ENCODE measurements around the gene RCVRN.
"Not testable (repeated sequence)": the region's sequence is repeated elsewhere in the genome, so short reads cannot be mapped to it uniquely, and the experiment has no call there.

RCVRN gene

DNA sequence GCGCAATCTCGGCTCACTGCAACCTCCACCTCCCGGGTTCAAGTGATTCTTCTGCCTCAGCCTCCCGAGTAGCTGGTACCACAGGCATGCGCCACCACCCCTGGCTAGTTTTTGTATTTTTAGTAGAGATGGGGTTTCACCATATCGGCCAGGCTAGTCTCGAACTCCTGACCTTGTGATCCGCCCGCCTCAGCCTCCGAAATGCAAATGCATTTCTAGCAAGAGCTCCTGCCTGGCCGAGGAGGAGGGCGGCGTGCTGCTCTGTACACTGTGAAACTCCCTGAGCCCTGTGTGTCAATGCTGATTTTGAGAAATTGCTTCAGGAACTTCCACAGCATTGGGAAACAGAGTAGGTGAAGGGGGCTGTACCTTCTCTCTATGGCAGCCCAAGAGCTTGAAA is 16.1 kb upstream of the RCVRN start:
- DNase-seq = not testable (repeated sequence)

- DNase-seq = no peak
Measured at GRCh38 chr17:9918804-9919352, 13.8 kb upstream of the RCVRN start.

GRCh38 chr17:9918352-9918751 is 13.3 kb upstream of the RCVRN start:
- no peak for DNase-seq

GRCh38 chr17:9917801-9918200 is 12.7 kb upstream of the RCVRN start:
- no peak for DNase-seq

- DNase-seq = no peak
Measured at GRCh38 chr17:9917131-9917530, 12.1 kb upstream of the RCVRN start.

DNA sequence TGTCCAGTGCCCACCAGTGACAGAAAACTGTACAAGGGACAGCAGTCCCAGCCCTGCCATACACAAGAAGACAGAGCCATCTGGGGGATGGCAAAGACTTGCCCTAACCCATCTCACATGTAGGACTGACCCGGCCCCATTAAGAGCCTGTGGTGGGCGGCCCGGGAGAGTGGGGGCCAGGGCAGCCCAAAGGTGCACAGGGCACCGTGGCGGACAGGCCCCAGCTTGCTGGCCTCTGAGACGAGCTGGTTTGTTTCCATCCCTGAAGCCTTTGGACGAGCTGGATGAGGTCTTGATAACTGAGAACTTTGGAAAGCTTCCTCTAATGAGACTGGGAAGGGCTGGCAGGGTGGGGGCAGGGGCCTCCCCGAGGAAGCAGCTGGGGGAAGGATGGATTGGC is 11.0 kb upstream of the RCVRN start:
- no peak for DNase-seq

DNA sequence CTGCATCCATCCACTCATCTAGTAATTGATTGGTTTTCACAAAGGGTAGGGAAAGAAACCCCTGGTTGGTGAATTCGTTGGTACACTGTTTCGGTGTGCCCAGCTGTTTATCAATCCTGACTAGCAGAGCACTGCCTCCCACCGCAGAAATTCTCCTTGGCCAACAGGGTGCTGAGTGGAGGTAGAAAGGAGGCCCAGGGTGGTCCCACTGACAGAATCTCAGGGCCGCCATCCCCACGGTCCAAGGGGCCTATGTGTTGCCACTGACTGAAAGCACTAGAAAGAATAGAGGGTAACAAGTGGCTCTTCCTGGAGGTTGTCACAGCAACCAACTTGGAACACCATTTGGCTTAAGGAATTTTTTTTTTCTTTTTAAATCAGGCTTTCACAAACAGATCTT is 8.4 kb upstream of the RCVRN start:
- DNase-seq = no peak

- no peak for DNase-seq
Measured at GRCh38 chr17:9912121-9913099, 7.3 kb upstream of the RCVRN start.

- no peak for DNase-seq
Measured at GRCh38 chr17:9911089-9911488, 6.0 kb upstream of the RCVRN start.

DNA sequence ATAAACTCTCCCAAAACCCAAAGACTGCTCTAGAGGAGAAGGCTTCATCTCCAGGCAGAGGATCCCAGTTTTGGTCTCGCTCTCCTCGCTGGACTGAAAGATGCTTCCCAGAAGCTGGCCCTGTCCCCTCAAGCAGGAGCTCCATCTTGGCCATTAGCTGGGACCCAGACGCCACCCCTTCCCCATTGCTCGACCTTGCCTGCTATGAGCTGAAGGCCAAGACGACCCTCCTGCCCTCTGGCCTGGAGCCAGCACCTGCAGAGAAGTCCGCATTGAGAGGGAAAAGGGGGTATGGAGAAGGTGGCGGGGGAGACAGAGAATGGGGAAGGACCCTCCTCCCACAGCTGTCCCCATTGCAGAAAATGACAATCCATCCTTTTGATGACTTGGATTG is 3.6 kb upstream of the RCVRN start:
- no peak for DNase-seq

GRCh38 chr17:9907883-9908648 is 3.0 kb upstream of the RCVRN start:
- no peak for DNase-seq

DNA sequence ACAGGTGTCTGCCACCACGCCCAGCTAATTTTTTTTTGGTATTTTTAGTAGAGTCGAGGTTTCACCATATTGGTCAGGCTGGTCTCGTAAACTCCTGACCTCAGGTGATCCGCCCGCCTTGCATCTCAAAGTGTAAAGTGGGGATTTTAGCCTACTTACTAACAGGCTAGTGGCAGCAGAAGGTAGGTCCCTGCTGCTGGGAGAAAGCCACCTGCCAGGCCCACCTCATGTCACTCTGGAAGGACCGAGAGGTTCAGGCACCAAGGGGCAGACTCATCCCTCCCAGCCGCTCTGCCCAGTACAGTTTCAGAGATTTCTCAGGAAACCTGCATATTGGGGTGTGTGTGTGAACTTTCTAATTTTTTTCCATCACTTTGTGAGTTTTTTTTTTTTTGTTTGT is 2.1 kb upstream of the RCVRN start:
- DNase-seq = no peak

GRCh38 chr17:9906616-9907015 is 1.5 kb upstream of the RCVRN start:
- DNase-seq = no peak

- DNase-seq = peak; percentile 44
Measured at GRCh38 chr17:9905902-9906301, 831 bp upstream of the RCVRN start.

DNA sequence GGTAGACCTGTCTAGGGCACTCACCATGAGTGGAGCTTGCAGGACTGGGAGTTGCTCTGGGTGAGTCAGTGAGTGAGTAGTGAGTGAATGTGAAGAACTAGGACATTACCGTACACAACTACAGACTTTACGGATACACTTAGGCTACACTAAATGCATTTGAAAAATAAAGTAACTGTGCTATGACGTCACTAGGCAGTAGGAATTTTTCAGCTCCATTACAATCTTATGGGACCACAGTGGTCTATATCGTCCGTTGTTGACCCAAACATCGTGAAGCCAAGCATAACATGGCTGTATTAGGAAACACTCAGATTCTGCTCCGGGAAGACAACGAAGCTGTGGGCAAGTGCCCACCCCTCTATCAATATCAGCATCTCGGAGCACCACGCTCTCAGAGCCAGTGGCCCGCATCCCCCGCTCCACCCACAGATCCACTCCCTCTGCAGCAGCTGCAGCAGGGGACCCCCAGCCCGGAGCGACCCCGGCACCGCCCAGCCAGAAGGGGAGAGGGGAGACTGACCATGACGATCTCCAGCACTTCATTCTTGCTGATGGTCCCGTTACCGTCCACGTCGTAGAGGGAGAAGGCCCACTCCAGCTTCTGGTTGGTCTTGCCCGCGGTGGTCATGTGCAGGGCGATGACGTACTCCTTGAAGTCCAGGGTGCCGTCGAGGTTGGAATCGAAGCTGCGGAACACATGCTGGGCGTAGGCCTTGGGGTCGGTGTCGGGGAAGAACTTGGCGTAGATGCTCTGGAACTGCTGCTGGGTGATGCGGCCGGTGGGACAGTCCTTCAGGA is 594 bp downstream of the RCVRN start:
- no peak for DNase-seq

DNA sequence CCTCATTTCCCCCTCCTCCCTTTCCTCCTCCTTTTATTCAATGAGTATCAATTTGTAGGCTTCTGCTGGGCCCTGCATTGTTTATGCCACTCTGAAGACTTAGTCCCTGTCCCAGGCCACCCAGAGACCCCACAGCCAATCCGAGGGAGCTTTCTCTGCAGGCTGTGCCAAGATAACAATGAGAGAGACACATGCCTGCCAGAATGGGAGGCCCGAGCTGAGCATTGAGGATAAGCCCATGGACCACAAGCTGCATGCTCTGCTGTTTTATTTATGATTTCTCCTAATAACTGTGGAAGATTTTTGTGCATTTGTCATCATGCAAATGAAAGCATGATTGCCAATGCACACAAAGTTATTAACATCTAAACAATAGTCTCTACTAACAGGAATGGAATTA is 3.0 kb downstream of the RCVRN start:
- no peak for DNase-seq

GRCh38 chr17:9900784-9901183 is 4.3 kb downstream of the RCVRN start:
- no peak for DNase-seq

- DNase-seq = no peak
Measured at GRCh38 chr17:9900044-9900594, 5.0 kb downstream of the RCVRN start.

DNA sequence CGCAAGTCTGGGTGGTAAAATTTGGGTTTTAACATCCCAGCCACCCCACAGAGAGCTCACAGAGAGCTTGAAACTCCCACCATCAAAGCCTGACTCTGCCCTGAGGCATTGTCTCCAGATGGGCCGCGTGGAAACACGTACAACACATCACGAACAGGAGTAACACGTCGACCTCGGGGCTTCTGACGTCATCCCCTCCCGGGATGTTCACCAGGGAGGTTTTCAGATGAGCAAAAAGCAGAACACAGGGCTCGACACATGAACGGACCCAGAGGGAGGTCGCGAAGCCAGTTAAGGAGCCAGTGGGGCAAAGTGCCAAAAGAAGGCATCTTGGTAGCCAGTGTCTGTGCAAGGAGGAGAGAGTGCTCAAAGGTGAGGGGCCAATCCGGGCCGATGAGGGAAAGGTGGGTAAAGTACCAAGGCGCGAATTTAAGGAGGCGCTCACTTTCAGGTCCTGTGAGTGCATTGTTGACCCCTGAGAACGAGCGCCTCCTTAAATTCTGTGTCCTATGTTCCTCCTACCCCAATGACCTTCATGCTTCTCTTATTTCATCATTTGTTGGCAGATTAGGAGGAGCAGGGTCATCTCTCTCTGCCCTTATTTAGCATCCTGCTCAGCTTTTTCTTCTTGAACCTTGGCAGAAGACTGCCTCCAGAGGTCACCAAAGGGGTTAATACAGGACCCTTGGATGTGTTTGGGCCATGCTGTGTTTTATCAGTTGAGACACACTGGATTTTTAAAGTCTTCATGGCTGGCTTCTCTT is 5.6 kb downstream of the RCVRN start:
- no peak for DNase-seq

DNA sequence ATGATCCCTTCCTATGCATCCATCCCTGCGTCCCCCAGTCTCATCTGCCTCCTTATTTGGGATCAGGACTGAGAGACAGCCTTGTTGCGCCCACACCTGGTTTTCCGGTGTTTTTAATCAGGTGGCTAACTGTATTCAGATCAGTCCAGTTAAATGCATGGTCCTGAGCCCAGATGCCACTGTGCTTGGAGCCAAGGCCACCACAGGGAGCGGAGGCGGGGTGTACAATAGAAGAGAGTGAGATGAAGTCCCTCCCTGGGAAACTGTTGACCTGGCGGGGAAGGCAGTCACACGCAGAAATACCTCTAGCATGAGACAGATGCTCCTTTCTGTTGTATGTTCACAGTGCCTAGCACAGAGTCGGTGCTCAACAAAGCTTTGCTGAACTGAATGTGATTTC is 6.3 kb downstream of the RCVRN start:
- no peak for DNase-seq

GRCh38 chr17:9897372-9897968 is 7.6 kb downstream of the RCVRN start:
- no peak for DNase-seq
